ENCODE data around the gene TMEM151B.

The TMEM151B gene

DNA sequence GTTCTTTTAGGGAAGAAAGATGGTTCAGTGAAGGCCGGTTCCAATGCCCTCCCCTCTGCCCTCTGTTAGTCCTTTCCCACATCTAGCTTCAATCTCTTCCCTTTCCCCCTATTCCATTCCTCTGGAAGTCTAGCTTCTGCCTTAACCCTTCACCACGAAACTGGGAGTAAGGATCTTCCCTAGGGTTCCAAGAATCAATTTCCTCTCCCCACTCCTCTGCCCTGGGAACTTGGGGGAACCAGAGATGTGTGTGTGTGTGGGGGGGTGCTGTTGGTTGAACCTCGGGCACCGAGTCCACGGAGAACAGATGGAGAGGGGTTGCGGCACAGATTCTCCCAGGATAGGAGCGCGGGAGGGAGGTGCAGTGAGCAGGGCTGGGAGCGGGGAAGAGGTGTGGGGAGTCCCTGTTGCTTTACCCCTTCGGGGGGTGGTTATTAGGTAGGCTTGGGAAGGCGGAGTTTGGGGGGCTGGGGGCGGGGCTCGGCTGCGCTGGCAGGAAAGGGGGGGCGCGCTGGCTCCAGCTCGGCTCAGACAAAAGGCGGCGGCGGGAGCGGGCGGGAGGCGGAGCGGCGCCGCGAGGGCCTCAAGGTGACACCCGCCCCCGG is at the start of gene TMEM151B:
TMEM151B (plus strand) TSS at position 530 of the 605 bp plus-strand sequence. CDS start 293 bp downstream, outside the sequence.
- DNase-seq (ENCODE audit: low read depth, low spot score): no peak
- POLR2A ChIA-PET: no interaction called here
- CTCF ChIA-PET: interaction anchor here (0.7 to 9.1 kb wide), 11 partner anchors 8 to 97 kb away, joined by 3 to 234 read pairs (median 41); partner anchors contain the start of genes AARS2, SLC35B2 and SPATS1
- TF ChIP-seq, protein P1, sequence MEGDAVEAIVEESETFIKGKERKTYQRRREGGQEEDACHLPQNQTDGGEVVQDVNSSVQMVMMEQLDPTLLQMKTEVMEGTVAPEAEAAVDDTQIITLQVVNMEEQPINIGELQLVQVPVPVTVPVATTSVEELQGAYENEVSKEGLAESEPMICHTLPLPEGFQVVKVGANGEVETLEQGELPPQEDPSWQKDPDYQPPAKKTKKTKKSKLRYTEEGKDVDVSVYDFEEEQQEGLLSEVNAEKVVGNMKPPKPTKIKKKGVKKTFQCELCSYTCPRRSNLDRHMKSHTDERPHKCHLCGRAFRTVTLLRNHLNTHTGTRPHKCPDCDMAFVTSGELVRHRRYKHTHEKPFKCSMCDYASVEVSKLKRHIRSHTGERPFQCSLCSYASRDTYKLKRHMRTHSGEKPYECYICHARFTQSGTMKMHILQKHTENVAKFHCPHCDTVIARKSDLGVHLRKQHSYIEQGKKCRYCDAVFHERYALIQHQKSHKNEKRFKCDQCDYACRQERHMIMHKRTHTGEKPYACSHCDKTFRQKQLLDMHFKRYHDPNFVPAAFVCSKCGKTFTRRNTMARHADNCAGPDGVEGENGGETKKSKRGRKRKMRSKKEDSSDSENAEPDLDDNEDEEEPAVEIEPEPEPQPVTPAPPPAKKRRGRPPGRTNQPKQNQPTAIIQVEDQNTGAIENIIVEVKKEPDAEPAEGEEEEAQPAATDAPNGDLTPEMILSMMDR (IDR thresholded peaks at IDR 0.05; ENCODE audit: insufficient read depth, low read length, missing control alignments): no peak
- H3K4me3 ChIP-seq (ENCODE audit: low read depth, low read length): peak within 1 kb of the TSS; percentile 8; the same call in 1 of the 2 replicates

DNA sequence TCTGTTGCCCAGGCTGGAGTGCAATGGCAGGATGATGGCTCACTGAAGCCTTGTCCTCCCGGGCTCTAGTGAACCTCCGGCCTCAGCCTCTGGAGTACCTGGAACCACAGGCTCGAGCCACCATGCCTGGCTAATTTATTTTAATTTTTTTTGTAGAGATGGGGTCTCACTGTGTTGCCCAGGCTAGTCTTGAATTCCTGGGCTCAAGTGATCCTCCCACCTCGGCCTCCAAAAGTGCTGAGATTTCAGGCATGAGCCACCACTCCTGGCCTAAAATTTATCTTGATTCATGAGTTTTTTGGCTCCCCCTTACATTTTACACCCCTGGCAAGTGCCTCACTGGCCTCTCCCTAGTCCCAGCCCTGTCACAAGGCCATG is 49.3 kb upstream of the TMEM151B start:
- TF ChIP-seq, protein P1 (IDR thresholded peaks at IDR 0.05; ENCODE audit: insufficient read depth, low read length, missing control alignments): no peak
- DNase-seq (ENCODE audit: low read depth, low spot score): no peak
- no peak overlapping the region for H3K4me3 ChIP-seq (ENCODE audit: low read depth, low read length)
- ChIA-PET CTCF (interaction anchor here (0.6 to 8.2 kb wide), 10 partner anchors 8 to 123 kb away, joined by 3 to 175 read pairs (median 4); no protein-coding TSS in a partner anchor), POLR2A (interaction anchor here (1.0 to 1.3 kb wide), 3 partner anchors 14 to 26 kb away, joined by 3 to 7 read pairs (median 3); partner anchors contain the start of gene HSP90AB1)

DNA sequence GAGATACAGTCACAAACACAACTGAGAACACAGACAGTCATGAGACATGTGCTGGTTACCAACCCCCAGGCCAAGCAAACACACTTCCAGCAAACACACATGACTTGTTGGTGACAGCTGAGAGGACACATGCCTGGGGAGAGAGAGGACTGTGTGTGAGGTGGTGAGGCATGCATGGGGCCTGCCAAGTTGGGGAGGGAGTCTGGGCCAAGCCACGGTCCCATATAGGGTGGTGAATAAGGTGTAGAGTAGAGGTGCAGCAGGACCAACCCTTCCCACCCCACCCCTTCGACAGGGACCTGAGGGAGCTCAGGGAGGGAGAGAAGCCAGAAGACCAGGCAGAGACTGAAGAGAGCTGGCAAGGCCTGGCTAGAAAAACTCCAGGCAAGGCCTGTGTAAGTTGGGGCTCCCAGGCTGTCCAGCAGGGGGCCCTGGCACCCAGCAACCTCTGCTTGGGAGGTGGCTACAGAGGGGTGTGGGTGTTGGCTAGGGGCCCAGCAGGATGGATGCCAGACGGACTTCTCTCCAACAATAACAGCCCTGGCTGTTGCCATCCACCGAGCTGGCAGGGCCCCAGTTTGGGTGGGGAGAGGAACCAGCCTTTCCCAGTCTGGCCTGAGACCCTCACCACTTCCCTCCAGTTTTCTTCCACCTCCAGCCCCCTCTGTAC is 48.8 kb upstream of the TMEM151B start:
- DNase-seq (ENCODE audit: low read depth, low spot score): no peak
- POLR2A ChIA-PET: interaction anchor here (1.0 to 1.3 kb wide), 3 partner anchors 13 to 25 kb away, joined by 3 to 7 read pairs (median 3); partner anchors contain the start of gene HSP90AB1
- H3K4me3 ChIP-seq (ENCODE audit: low read depth, low read length): no peak overlapping the region
- TF ChIP-seq, protein P1 (IDR thresholded peaks at IDR 0.05; ENCODE audit: insufficient read depth, low read length, missing control alignments): peak; percentile 90
- CTCF ChIA-PET: interaction anchor here (0.6 to 8.2 kb wide), 11 partner anchors 9 to 124 kb away, joined by 3 to 175 read pairs (median 4); no protein-coding TSS in a partner anchor

DNA sequence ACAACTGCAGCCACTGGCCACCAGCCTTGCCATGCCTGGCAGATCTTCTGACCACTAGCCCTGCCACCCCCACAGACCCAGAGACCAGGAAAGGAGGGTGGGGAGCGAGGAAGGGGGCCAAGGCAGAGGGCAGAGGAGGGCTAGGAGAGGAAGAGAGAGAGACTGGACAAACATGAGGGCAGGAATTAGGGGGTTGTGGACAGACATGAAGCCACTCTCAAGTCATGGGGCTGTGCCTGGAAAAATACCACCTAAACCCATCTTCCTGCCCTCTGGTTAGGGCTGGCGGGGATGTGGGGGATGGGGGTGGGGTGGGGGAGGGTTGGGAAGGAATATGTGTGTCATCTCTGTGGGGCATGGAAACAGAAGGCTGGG is 48.3 kb upstream of the TMEM151B start:
- ChIA-PET CTCF (interaction anchor here (1.0 to 8.2 kb wide), 10 partner anchors 9 to 124 kb away, joined by 3 to 175 read pairs (median 5); partner anchors contain the start of gene HSP90AB1), POLR2A (interaction anchor here (1.0 to 1.3 kb wide), 3 partner anchors 13 to 25 kb away, joined by 3 to 7 read pairs (median 3); partner anchors contain the start of gene HSP90AB1)
- TF ChIP-seq, protein P1 (IDR thresholded peaks at IDR 0.05; ENCODE audit: insufficient read depth, low read length, missing control alignments): no peak
- no peak for DNase-seq (ENCODE audit: low read depth, low spot score)
- H3K4me3 ChIP-seq (ENCODE audit: low read depth, low read length): no peak overlapping the region

DNA sequence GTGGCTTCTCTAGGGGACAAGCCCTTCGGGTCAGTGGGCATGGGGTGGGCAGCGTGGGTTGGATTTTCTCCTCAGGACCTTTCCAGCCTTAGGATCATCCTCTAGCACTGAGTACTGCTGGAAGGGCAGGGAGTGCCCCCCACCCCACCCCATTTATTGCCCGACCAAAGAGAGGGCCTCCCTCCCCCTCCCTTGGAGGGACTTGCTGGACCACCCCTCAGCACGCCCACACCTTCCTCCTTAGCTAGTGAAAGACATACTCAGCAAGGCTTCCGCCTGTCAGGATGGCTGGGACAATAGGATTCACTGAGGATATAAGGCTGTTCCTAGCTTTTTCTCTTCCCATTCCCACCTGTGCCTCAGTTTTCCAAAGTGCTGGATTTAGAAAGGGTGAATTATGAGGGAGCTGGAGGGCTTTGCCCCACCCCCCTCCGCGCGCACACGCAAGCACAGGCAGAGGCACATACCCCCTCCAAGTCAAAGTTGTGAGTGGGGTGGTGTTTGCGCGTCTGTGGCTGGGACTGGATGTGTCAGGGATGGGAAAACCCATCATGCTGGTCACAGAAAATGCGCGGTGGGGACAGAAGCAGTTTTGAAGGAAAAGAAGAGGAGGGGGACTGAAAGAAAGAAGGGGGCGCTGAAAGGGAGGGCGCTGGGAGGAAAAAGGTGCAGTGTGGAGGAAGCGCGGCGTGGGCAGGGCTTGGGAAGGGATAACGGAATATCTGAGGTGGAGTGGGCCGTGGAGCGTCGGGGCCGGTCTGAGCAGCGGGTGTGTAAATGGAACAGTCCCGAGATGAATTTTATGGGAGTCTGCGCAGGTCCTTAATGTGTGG is 47.5 kb upstream of the TMEM151B start:
- ChIA-PET POLR2A (interaction anchor here (0.7 to 2.6 kb wide), 5 partner anchors 12 to 32 kb away, joined by 3 to 16 read pairs (median 3); partner anchors contain the start of gene HSP90AB1), CTCF (interaction anchor here (0.9 to 8.2 kb wide), 11 partner anchors 10 to 125 kb away, joined by 3 to 175 read pairs (median 5); partner anchors contain the start of gene HSP90AB1)
- peak overlapping the region; percentile 63 for H3K4me3 ChIP-seq (ENCODE audit: low read depth, low read length)
- no peak for DNase-seq (ENCODE audit: low read depth, low spot score)
- TF ChIP-seq, protein P1 (IDR thresholded peaks at IDR 0.05; ENCODE audit: insufficient read depth, low read length, missing control alignments): no peak
